HG02763 (cell line): ENCODE data around the gene SPP1.
"Not testable (repeated sequence)": the region's sequence is repeated elsewhere in the genome, so short reads cannot be mapped to it uniquely, and the experiment has no call there.

ENCODE experiments used
- ATAC-seq: cut with Tn5 transposase; IDR thresholded peaks from one replicate; pipeline ENCODE4 v1.9.1; 2021; ENCODE audit warnings: mild to moderate bottlenecking, moderate library complexity; ENCODE audit not compliant: unreplicated experiment

SPP1 gene

GRCh38 chr4:88017516-88018297, 42.2 kb downstream of the SPP1 start:
- no peak for ATAC-seq

- ATAC-seq = no peak
Measured at GRCh38 chr4:88018466-88018865, 43.0 kb downstream of the SPP1 start.

- ATAC-seq = no peak
Measured at GRCh38 chr4:88021824-88022223, 46.3 kb downstream of the SPP1 start.

GRCh38 chr4:88022289-88022688, 46.8 kb downstream of the SPP1 start:
- no peak for ATAC-seq

- not testable (repeated sequence) for ATAC-seq
Measured at GRCh38 chr4:88025868-88026661, 50.6 kb downstream of the SPP1 start.

DNA sequence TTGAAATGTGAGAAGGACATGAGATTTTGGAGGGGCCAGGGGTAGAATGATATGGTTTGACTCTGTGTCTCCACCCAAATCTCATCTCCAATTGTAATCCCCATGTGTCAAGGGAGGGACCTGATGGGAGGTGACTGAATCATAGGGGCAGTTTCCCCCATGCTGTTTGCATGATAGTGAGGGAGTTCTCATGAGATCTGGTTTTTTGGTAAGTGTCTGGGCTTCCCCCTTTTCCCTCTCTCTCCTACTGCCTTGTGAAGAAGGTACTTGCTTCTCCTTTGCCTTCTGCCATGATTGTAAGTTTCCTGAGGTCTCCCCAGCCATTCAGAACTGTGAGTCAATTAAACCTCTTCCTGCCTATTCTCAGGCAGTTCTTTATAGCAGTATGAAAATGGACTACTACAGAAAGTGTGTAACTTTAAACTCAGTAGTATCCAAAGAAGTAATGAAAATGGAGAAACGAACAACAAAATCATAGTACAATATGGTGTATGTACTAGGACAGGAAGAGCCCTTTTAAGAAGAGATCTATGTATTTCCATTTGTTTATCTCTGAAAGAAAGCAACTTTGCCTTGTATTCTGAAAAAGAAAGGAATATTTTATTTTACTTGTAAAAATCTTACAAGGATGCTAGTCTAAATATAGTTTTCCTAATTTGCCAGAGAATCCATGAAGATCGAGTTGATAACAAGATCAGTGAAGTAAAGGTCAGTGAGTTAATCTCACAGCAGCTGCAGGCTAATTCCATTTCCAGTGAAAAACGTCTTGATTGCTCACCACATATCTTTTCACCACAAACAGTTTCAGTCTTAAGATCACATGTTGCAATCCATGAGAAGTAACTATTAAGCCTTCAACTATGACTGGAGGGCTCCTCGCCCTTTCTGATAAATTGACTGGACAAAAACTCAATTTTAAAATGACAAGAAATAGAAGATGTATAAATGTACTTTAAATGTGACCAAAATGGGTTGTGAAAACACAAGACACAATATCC, 52.4 kb downstream of the SPP1 start:
- no peak for ATAC-seq

GRCh38 chr4:88028946-88029345, 53.4 kb downstream of the SPP1 start:
- ATAC-seq = no peak

GRCh38 chr4:88029556-88029955, 54.0 kb downstream of the SPP1 start:
- no peak for ATAC-seq

GRCh38 chr4:88030565-88031310, 55.2 kb downstream of the SPP1 start:
- ATAC-seq = no peak
